ENCODE results near the gene NKX1-1.

Gene NKX1-1

DNA sequence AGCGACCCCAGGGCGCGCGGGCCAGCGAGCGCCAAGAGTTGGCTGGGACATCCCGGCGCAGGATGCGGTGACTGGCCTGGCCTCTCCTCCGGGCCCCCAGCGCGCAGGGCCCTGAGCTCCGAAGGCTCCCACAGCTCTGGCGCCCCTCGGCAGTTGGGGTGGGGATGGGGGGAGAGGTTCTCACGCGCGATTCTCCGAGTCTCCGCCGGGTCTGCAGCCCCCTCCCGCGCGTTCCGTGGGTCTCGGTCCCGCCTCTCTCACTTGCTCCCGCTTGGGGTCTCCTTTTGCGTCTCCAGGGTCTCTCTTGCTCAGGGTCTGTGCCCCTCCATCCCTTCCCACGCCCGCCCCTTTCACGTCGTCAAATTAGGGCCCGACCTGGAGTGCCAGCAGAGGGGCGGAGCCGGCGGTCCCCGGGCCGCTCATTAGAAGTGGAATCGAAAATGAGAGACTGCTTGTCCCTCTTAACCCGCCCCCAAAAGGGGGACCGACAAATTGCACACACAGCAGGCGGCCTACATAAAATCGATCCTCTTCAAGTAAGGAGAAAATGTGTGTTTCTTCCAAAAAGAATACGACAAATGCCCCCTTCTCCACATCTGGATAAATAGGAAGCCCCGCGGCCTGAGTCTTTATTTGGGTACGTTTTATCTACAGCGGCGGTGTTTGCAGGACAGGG lies 877 bp upstream of the NKX1-1 start:
- no peak for DNase-seq (ENCODE audit: low read depth)
- TF ChIP-seq, protein P1, sequence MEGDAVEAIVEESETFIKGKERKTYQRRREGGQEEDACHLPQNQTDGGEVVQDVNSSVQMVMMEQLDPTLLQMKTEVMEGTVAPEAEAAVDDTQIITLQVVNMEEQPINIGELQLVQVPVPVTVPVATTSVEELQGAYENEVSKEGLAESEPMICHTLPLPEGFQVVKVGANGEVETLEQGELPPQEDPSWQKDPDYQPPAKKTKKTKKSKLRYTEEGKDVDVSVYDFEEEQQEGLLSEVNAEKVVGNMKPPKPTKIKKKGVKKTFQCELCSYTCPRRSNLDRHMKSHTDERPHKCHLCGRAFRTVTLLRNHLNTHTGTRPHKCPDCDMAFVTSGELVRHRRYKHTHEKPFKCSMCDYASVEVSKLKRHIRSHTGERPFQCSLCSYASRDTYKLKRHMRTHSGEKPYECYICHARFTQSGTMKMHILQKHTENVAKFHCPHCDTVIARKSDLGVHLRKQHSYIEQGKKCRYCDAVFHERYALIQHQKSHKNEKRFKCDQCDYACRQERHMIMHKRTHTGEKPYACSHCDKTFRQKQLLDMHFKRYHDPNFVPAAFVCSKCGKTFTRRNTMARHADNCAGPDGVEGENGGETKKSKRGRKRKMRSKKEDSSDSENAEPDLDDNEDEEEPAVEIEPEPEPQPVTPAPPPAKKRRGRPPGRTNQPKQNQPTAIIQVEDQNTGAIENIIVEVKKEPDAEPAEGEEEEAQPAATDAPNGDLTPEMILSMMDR (conservative IDR thresholded peaks at IDR 0.05; ENCODE audit: low read length) = no peak
- no peak overlapping the region for H3K4me3 ChIP-seq (ENCODE audit: low read length)

DNA sequence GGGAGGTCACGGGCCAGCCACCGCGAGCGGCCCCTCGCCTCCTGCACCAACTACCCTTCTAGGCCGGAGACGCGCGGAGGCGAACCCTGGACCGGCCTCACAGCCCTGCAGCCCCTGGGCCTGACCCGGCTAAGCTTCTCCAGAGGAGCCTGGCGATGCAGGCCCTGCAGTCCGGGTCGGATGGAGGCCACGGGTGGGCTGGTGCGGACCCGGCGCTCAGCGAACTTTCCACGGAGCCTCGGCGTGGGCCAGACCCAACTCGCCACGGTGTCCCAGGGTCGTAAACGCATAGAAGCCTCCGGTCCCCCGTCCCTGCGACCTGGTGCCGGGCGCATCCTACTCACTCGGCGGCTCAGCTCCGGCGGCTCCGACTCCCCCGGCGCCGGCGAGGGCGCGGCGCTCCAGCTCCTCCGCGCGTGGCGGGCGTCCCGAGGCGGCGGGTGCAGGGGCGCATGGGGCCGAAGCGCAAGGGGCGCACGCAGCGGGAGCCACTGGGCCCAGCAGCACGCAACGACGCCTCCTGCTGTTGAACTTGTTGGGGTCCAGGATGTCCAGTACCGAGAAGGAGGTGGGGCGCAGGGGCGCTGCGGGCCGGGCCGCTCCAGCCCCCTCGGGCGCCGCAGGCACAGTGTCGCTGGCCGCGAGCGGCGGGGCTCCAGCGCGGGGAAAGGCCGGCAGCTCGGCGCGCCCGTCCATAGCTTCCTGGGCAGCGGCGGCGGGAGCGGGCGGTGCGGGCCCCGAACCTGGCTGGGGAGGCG lies 427 bp downstream of the NKX1-1 start:
- TF ChIP-seq, protein P1 (conservative IDR thresholded peaks at IDR 0.05; ENCODE audit: low read length) = no peak
- no peak overlapping the region for H3K4me3 ChIP-seq (ENCODE audit: low read length)
- no peak for DNase-seq (ENCODE audit: low read depth)

DNA sequence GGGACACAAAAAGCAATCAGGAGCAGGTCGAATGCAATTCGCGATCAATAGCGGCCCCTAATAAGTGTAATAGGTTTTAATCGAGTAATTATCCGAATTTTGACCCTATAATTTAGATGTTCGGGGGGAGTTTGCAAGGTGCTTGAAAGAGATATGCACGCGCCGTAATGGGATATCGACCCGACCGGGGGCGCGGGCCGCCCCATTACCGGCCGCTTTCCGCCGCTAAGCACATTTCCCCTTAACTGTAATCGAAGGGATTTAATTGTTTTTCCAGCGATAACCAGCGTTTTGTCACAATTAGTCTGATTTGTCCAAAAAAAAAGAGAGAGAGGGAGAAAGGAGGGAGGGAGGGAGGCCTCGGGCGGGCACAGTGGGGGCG lies 997 bp downstream of the NKX1-1 start:
- TF ChIP-seq, protein P1 (conservative IDR thresholded peaks at IDR 0.05; ENCODE audit: low read length) = no peak
- no peak overlapping the region for H3K4me3 ChIP-seq (ENCODE audit: low read length)
- no peak for DNase-seq (ENCODE audit: low read depth)

DNA sequence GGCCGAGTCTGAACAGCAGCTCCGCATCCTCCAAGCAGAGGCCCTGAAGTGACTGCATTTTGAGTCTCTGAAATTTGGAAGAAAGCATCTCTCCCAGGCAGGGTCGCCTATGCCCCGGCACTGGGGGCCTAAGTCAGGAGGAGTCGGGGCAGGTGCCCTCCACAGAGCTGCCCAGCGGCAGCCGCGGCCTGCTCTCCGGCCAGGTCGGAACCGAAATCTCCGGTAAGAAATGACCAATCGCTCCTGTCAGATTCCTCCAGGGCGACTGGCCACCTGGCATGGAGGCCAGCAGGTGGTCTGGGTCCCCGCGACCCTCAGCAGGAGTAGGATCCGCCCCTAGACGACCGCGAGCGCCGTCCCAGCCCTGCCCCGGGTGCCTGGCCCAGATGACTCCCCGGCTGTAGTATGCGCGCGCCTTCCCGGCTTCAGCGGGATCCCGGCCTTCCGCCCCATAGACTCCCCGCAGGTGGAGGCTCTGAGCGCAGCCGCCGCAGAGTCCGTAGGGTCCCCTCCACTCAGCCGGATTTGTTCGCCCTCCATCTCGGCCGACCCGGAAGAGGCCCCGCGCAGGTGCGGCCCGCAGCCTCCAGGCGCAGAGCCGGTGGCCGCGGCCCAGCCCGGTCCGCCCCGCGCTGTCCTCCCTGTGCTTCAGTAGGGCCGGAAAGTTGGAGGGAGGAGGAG lies 1.5 kb downstream of the NKX1-1 start:
- no peak for DNase-seq (ENCODE audit: low read depth)
- TF ChIP-seq, protein P1 (conservative IDR thresholded peaks at IDR 0.05; ENCODE audit: low read length) = no peak
- H3K4me3 ChIP-seq (ENCODE audit: low read length) = no peak overlapping the region

DNA sequence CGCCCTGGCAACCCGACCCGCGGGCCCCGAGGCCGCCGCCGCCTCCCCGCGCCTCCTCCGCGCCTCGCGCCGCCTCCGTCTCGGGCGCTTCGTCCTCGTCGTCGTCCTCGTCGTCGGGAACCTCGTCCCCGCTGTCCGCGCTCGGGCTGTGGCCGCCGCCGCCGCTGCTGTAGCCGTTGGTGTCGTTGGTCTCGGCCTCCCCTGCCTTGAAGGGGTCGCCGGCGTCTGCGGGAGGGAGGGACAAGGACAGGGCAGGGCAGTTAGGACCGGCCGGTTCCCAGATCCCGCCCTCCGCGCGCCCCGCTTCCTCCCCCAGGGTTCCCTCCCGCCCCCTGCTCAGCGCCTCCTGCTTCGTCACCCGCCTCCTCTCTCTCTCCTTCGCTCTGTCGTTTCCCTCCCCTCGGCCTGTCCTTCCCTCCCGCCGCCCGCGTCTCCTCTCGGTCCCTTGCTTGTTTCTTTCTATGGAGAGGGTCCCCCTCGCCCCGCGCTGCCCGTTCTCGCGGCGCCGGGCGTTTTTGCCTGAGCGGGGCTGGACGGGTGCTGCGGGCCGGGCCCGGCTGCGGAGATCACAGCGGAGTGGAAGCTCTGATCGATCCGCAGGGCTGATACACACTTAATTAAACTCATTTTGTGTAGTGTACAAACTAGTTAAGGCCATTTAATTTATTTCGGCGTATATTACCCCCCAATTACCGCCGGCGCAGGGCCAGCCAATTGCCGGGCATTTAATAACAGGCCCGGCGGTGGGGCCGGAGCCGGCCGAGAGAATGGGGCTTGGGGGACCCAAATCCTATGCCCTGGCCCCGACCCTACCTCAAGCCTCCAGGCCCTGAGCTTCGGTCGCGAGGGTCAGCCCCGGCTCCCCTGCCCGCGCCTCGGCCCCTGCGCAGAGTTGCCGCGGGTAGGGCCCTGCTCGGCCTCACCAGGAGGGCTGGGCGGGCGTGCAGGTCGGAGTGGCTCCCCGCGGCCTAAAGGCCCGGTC lies 2.4 kb downstream of the NKX1-1 start:
- TF ChIP-seq, protein P1 (conservative IDR thresholded peaks at IDR 0.05; ENCODE audit: low read length) = no peak
- no peak overlapping the region for H3K4me3 ChIP-seq (ENCODE audit: low read length)
- DNase-seq (ENCODE audit: low read depth) = no peak

DNA sequence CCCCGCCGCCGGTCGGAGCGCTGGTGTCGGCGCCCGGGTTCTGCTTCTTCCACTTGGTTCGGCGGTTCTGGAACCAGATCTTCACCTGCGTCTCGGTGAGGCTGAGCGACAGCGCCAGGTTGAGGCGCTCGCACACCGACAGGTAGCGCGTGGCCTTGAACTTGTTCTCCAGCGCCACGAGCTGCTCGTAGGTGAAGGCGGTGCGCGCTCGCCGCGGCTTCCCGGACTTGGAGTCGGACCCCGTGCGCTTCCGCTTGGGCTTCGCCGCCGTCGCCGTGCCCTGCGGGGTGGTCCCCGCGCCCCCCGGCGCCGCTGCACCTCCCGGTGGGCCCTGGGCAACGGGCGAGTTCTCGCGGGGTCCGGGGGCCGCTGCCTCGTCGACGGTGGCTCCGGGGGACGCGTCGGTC lies 3.1 kb downstream of the NKX1-1 start:
- H3K4me3 ChIP-seq (ENCODE audit: low read length) = no peak overlapping the region
- DNase-seq (ENCODE audit: low read depth) = no peak
- TF ChIP-seq, protein P1 (conservative IDR thresholded peaks at IDR 0.05; ENCODE audit: low read length) = no peak

All from AG10803 (cell line).